K562 (cell line): Measurements from ENCODE around the gene SLC26A11. TPM values are rescaled to one million over a fixed set of nuclear protein-coding genes. Genes with fewer than 3 reads are reported as not detected.
A peak's percentile ranks its signal among the peaks of the same experiment; 100 is the strongest.

Experiments
- BCOR ChIP-seq: fragments of 450-650 bp; IDR thresholded peaks from 2 replicates; pipeline ENCODE4 v1.6.1; 2016
- BMI1 ChIP-seq: fragments of 150-350 bp; IDR thresholded peaks from 2 replicates; pipeline ENCODE4 v1.6.1; 2014; ENCODE audit warnings: low read length
- BRD9 ChIP-seq: fragments of 450-650 bp; IDR thresholded peaks from 2 replicates; pipeline ENCODE4 v1.6.1; 2018; ENCODE audit warnings: low read depth; ENCODE audit not compliant: partially characterized antibody
- CSDE1 ChIP-seq, 2 experiments: fragments of 450-650 bp; IDR thresholded peaks; 2 replicates each; pipeline ENCODE4 v1.6.1; 2016; ENCODE audit warnings: mild to moderate bottlenecking in 1 of 2
- ELF4 ChIP-seq: fragments of 450-650 bp; formaldehyde crosslinking; IDR thresholded peaks from 2 replicates; pipeline ENCODE4 v1.4.0; 2022; ENCODE audit warnings: missing genetic modification characterization
- HDAC3 ChIP-seq: fragments of 450-650 bp; IDR thresholded peaks from 2 replicates; pipeline ENCODE4 v1.6.1; 2018; ENCODE audit warnings: borderline replicate concordance, mild to moderate bottlenecking, moderate library complexity; ENCODE audit not compliant: partially characterized antibody
- KLF13 ChIP-seq: fragments of 450-650 bp; IDR thresholded peaks from 2 replicates; pipeline ENCODE4 v1.6.1; 2016; ENCODE audit warnings: missing genetic modification characterization, low read depth, mild to moderate bottlenecking, missing compliant biosample characterization, moderate library complexity, borderline replicate concordance
- KLF16 ChIP-seq: IDR thresholded peaks from 2 replicates; pipeline ENCODE4 v1.6.1; 2016; ENCODE audit warnings: antibody characterized with exemption
- MAZ ChIP-seq, 2 experiments: fragments of 450-650 bp in 1 of 2; sonication (generic) in 1 of 2; formaldehyde crosslinking; IDR thresholded peaks in 1 of 2; conservative IDR thresholded peaks in 1 of 2; 2 replicates each; pipeline versions ENCODE4 v1.4.0 to v1.5.0; 2020; ENCODE audit warnings: mild to moderate bottlenecking in 1 of 2, missing genetic modification reagents in 1 of 2
- NCOR1 ChIP-seq: fragments of 450-650 bp; IDR thresholded peaks from 2 replicates; pipeline ENCODE4 v1.6.1; 2016; ENCODE audit warnings: mild to moderate bottlenecking, moderate library complexity
- PTRF ChIP-seq: fragments of 450-650 bp; IDR thresholded peaks from 2 replicates; pipeline ENCODE4 v1.6.1; 2016; ENCODE audit warnings: mild to moderate bottlenecking, missing genetic modification characterization, missing compliant biosample characterization
- SMARCA5 ChIP-seq: fragments of 450-650 bp; IDR thresholded peaks from 2 replicates; pipeline ENCODE4 v1.6.1; 2016
- XRCC3 ChIP-seq: fragments of 450-650 bp; IDR thresholded peaks from 2 replicates; pipeline ENCODE4 v1.6.1; 2017; ENCODE audit warnings: mild to moderate bottlenecking, moderate library complexity
- ZBED1 ChIP-seq: IDR thresholded peaks from 2 replicates; pipeline ENCODE4 v1.6.1; 2014
- ZNF140 ChIP-seq: fragments of 250-450 bp; sonication (Bioruptor Pico); IDR thresholded peaks from 2 replicates; pipeline ENCODE4 v1.8.0; 2021; ENCODE audit warnings: moderate library complexity, mild to moderate bottlenecking, inconsistent platforms
- ZNF174 ChIP-seq: fragments of 250-450 bp; sonication (Bioruptor Pico); IDR thresholded peaks from 2 replicates; pipeline ENCODE4 v1.4.0; 2020; ENCODE audit warnings: mild to moderate bottlenecking
- ZNF184 ChIP-seq: sonication (generic); formaldehyde crosslinking; IDR thresholded peaks from 2 replicates; pipeline ENCODE4 v1.5.0; 2020; ENCODE audit warnings: missing genetic modification reagents
- polyA plus RNA-seq, 8 experiments: library from polyadenylated mRNA; depleted of rRNA in 4 of 8; stranded (reverse) in 5 of 8; unstranded in 3 of 8; fragments of >200 nt; fragmentation: Nextera tagmentation in 2 of 8; fragmentation: Illumina TruSeq in 1 of 8; extraction: Ambion mirVana in 2 of 8; extraction: Trizol in 1 of 8; gene quantifications; 2 replicates each; pipeline versions ENCODE4 v1.2.1 to v1.2.3, GENCODE V29; 2011 to 2014; ENCODE audit warnings: inconsistent platforms in 1 of 8, missing spikeins in 1 of 8
- total RNA-seq, 7 experiments: library from RNA; depleted of rRNA in 6 of 7; stranded (reverse); fragments of >200 nt in 6 of 7; fragmentation: Illumina TruSeq in 2 of 7; extraction: Trizol in 2 of 7; gene quantifications; 2 replicates each; pipeline versions ENCODE4 v1.2.1 to v1.2.3, GENCODE V29; 2011 to 2021; ENCODE audit warnings: low replicate concordance in 1 of 7
- TF ChIP-seq, protein P1 (sequence below): fragments of 250-450 bp; sonication (Bioruptor Pico); IDR thresholded peaks from 2 replicates; pipeline ENCODE4 v1.8.0; 2022; ENCODE audit warnings: inconsistent platforms
- TF ChIP-seq, protein P2 (sequence below), 2 experiments: fragments of 450-650 bp; IDR thresholded peaks; 2 replicates each; pipeline ENCODE4 v1.6.1; 2018; ENCODE audit warnings: mild to moderate bottlenecking in 2 of 2, low read depth in 1 of 2; ENCODE audit not compliant: partially characterized antibody in 2 of 2
- TF ChIP-seq, protein P3 (sequence below): sonication (generic); formaldehyde crosslinking; IDR thresholded peaks from 2 replicates; pipeline ENCODE4 v1.8.0; 2022; ENCODE audit warnings: missing genetic modification reagents, mild to moderate bottlenecking, moderate library complexity, borderline replicate concordance
- TF ChIP-seq, protein P4 (sequence below): fragments of 450-650 bp; formaldehyde crosslinking; IDR thresholded peaks from 2 replicates; pipeline ENCODE4 v1.4.0; 2020; ENCODE audit warnings: mild to moderate bottlenecking, mixed read lengths

Gene SLC26A11
- total and polyA plus RNA-seq, 9 of the 15 experiments (the other 6 are each of a cell fraction or from before 2014, with no cell fraction given), result 0.06 to 3.1 (median 1.2) TPM; not detected in 1

DNA sequence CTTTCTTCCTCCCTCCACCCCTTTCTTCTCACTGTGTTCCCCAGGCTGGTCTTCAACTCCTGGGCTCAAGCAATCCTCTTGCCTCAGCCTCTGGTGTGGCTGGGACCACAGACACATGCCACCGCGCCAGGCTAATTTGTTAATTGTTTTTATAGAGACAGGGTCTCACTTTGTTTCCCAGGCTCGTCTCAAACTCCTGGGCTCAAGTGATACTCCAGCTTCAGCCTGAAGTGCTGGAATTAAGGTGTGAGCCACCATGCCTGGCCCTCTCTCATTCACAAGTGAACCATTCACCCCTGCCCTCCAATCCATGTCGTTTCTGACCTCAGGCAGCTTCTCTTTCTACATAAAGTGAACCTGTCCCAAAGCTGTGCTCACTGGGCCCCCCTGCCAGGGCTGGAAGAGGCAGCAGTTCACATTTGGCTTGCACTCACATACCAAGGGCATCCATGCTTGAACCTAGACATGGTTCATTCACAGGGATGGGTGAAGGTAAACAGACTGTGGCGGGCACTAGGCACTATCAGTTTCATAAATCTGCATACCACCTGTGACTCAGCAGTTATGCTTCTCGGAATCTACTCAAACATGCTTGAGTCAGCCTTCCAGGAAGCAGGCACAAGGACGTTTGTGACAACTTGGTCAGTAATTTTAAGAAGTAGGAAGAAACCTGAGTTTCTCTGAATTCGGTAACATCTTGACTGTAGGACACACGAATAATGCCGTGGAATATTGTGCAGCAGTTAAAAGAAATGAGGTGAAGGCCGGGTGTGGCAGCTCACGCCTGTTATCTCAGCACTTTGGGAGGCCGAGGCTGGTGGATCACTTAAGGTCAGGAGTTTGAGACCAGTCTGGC, 34.4 kb downstream of the SLC26A11 start (continued):
- TF ChIP-seq PTRF (peak; percentile 86; the same call in 1 of the 2 replicates), MAZ (CRISPR knock-in tag; conservative IDR thresholded peaks at IDR 0.05 in 1 of 2, IDR thresholded peaks at IDR 0.05 in 1 of 2) (peak in 1 of 2 experiments; percentile 69; a peak in 2 of 4 replicates), ZNF184 (no peak), ZNF140 (CRISPR knock-in tag) (no peak), HDAC3 (no peak), ELF4 (peak; percentile 85), BRD9 (peak; percentile 87), ZNF174 (CRISPR knock-in tag) (no peak), KLF16 (no peak), SMARCA5 (no peak), KLF13 (tag) (peak; percentile 63; the same call in 1 of the 2 replicates), BMI1 (no peak), ZBED1 (no peak), BCOR (0 out of 2 replicates have a peak, but pooled peaks have one; percentile 33), XRCC3 (no peak), CSDE1 (IDR thresholded peaks at IDR 0.05) (no peak), NCOR1 (peak; percentile 80)
- TF ChIP-seq, protein P1, sequence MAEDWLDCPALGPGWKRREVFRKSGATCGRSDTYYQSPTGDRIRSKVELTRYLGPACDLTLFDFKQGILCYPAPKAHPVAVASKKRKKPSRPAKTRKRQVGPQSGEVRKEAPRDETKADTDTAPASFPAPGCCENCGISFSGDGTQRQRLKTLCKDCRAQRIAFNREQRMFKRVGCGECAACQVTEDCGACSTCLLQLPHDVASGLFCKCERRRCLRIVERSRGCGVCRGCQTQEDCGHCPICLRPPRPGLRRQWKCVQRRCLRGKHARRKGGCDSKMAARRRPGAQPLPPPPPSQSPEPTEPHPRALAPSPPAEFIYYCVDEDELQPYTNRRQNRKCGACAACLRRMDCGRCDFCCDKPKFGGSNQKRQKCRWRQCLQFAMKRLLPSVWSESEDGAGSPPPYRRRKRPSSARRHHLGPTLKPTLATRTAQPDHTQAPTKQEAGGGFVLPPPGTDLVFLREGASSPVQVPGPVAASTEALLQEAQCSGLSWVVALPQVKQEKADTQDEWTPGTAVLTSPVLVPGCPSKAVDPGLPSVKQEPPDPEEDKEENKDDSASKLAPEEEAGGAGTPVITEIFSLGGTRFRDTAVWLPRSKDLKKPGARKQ, result no peak
- TF ChIP-seq, protein P2, sequence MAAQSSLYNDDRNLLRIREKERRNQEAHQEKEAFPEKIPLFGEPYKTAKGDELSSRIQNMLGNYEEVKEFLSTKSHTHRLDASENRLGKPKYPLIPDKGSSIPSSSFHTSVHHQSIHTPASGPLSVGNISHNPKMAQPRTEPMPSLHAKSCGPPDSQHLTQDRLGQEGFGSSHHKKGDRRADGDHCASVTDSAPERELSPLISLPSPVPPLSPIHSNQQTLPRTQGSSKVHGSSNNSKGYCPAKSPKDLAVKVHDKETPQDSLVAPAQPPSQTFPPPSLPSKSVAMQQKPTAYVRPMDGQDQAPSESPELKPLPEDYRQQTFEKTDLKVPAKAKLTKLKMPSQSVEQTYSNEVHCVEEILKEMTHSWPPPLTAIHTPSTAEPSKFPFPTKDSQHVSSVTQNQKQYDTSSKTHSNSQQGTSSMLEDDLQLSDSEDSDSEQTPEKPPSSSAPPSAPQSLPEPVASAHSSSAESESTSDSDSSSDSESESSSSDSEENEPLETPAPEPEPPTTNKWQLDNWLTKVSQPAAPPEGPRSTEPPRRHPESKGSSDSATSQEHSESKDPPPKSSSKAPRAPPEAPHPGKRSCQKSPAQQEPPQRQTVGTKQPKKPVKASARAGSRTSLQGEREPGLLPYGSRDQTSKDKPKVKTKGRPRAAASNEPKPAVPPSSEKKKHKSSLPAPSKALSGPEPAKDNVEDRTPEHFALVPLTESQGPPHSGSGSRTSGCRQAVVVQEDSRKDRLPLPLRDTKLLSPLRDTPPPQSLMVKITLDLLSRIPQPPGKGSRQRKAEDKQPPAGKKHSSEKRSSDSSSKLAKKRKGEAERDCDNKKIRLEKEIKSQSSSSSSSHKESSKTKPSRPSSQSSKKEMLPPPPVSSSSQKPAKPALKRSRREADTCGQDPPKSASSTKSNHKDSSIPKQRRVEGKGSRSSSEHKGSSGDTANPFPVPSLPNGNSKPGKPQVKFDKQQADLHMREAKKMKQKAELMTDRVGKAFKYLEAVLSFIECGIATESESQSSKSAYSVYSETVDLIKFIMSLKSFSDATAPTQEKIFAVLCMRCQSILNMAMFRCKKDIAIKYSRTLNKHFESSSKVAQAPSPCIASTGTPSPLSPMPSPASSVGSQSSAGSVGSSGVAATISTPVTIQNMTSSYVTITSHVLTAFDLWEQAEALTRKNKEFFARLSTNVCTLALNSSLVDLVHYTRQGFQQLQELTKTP (IDR thresholded peaks at IDR 0.05; ENCODE audit: low read depth in 1 of 2, partially characterized antibody in 2 of 2), result no peak
- TF ChIP-seq, protein P3, sequence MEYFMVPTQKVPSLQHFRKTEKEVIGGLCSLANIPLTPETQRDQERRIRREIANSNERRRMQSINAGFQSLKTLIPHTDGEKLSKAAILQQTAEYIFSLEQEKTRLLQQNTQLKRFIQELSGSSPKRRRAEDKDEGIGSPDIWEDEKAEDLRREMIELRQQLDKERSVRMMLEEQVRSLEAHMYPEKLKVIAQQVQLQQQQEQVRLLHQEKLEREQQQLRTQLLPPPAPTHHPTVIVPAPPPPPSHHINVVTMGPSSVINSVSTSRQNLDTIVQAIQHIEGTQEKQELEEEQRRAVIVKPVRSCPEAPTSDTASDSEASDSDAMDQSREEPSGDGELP, result peak; percentile 22; the same call in 1 of the 2 replicates
- TF ChIP-seq, protein P4, sequence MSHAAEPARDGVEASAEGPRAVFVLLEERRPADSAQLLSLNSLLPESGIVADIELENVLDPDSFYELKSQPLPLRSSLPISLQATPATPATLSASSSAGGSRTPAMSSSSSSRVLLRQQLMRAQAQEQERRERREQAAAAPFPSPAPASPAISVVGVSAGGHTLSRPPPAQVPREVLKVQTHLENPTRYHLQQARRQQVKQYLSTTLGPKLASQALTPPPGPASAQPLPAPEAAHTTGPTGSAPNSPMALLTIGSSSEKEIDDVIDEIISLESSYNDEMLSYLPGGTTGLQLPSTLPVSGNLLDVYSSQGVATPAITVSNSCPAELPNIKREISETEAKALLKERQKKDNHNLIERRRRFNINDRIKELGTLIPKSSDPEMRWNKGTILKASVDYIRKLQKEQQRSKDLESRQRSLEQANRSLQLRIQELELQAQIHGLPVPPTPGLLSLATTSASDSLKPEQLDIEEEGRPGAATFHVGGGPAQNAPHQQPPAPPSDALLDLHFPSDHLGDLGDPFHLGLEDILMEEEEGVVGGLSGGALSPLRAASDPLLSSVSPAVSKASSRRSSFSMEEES, result peak; percentile 5; the same call in 1 of the 2 replicates
